ENCODE results near the gene CIZ1. TPM values are rescaled to one million over a fixed set of nuclear protein-coding genes. Genes with fewer than 3 reads are reported as not detected.
A peak's percentile ranks its signal among the peaks of the same experiment; 100 is the strongest.

CIZ1 gene
- total and polyA plus RNA-seq, 2 of the 13 experiments (the other 11 are each of a cell fraction or from before 2014, with no cell fraction given), result 30.6 to 50.3 TPM

- TF ChIP-seq ZNF704 (CRISPR knock-in tag; IDR thresholded peaks at IDR 0.05; ENCODE audit: borderline replicate concordance), result peak; percentile 72; the same call in 1 of the 2 replicates
- TF ChIP-seq AKNA (CRISPR knock-in tag; IDR thresholded peaks at IDR 0.05; ENCODE audit: borderline replicate concordance), result no peak
- TF ChIP-seq SNAI1 (CRISPR knock-in tag; IDR thresholded peaks at IDR 0.05; ENCODE audit: borderline replicate concordance), result no peak
- no peak for TF ChIP-seq ZBTB39 (CRISPR knock-in tag; IDR thresholded peaks at IDR 0.05)
- TF ChIP-seq MLX (CRISPR knock-in tag; IDR thresholded peaks at IDR 0.05), result no peak
- no peak for TF ChIP-seq ZNF614 (CRISPR knock-in tag; IDR thresholded peaks at IDR 0.05; ENCODE audit: borderline replicate concordance)
- TF ChIP-seq ZNF549 (CRISPR knock-in tag; IDR thresholded peaks at IDR 0.05), result no peak
- TF ChIP-seq DR1 (CRISPR knock-in tag; IDR thresholded peaks at IDR 0.05), result no peak
- TF ChIP-seq ZNF296 (CRISPR knock-in tag; conservative IDR thresholded peaks at IDR 0.05), result no peak
- TF ChIP-seq ARHGAP35 (CRISPR knock-in tag; IDR thresholded peaks at IDR 0.05; ENCODE audit: borderline replicate concordance), result no peak
- TF ChIP-seq MAFK (conservative IDR thresholded peaks at IDR 0.05 in 1 of 2, IDR thresholded peaks at IDR 0.05 in 1 of 2; ENCODE audit: low read length in 2 of 2), result no peak
- no peak for TF ChIP-seq EZH2 (conservative IDR thresholded peaks at IDR 0.05; ENCODE audit: low read depth, low read length)
These were observed 31.4 kb downstream of the CIZ1 start, which contains the start of gene BBLN (continued) for GRCh38 chr9:128159784-128160602.

Measured in HepG2 (cell line).